ENCODE results near the gene SYT1.
A peak's percentile ranks its signal among the peaks of the same experiment; 100 is the strongest.

Gene SYT1

GRCh38 chr12:79296133-79296532 is 431.6 kb downstream of the SYT1 start:
- no peak for DNase-seq (ENCODE audit: low read depth)

- DNase-seq (ENCODE audit: low read depth) = no peak
Observed at GRCh38 chr12:79296871-79297270, 432.3 kb downstream of the SYT1 start.

- DNase-seq (ENCODE audit: low read depth) = no peak
Observed at GRCh38 chr12:79298506-79298905, 433.9 kb downstream of the SYT1 start.

GRCh38 chr12:79299447-79300198 is 435.0 kb downstream of the SYT1 start:
- DNase-seq (ENCODE audit: low read depth) = no peak

GRCh38 chr12:79300199-79300568 is 435.6 kb downstream of the SYT1 start:
- peak; percentile 81 for DNase-seq (ENCODE audit: low read depth)

GRCh38 chr12:79301181-79301580 is 436.6 kb downstream of the SYT1 start:
- peak; percentile 21 for DNase-seq (ENCODE audit: low read depth)

GRCh38 chr12:79302162-79302814 is 437.7 kb downstream of the SYT1 start:
- DNase-seq (ENCODE audit: low read depth) = no peak

GRCh38 chr12:79307340-79307739 is 442.8 kb downstream of the SYT1 start:
- DNase-seq (ENCODE audit: low read depth) = no peak

- DNase-seq (ENCODE audit: low read depth) = no peak
Observed at GRCh38 chr12:79309039-79309438, 444.5 kb downstream of the SYT1 start.

- DNase-seq (ENCODE audit: low read depth) = no peak
Observed at GRCh38 chr12:79317179-79317847, 452.7 kb downstream of the SYT1 start.

GRCh38 chr12:79322905-79323304 is 458.3 kb downstream of the SYT1 start:
- DNase-seq (ENCODE audit: low read depth) = no peak

- no peak for DNase-seq (ENCODE audit: low read depth)
Observed at GRCh38 chr12:79324571-79324970, 460.0 kb downstream of the SYT1 start.

GRCh38 chr12:79326222-79326621 is 461.6 kb downstream of the SYT1 start:
- no peak for DNase-seq (ENCODE audit: low read depth)

GRCh38 chr12:79326663-79327062 is 462.1 kb downstream of the SYT1 start:
- DNase-seq (ENCODE audit: low read depth) = no peak

- no peak for DNase-seq (ENCODE audit: low read depth)
Observed at GRCh38 chr12:79327465-79327864, 462.9 kb downstream of the SYT1 start.

GRCh38 chr12:79329933-79330332 is 465.4 kb downstream of the SYT1 start:
- DNase-seq (ENCODE audit: low read depth) = peak; percentile 64

- DNase-seq (ENCODE audit: low read depth) = peak; percentile 11
Observed at GRCh38 chr12:79331870-79332269, 467.3 kb downstream of the SYT1 start.

- no peak for DNase-seq (ENCODE audit: low read depth)
Observed at GRCh38 chr12:79333144-79333543, 468.6 kb downstream of the SYT1 start.

GRCh38 chr12:79337662-79338290 is 473.2 kb downstream of the SYT1 start:
- no peak for DNase-seq (ENCODE audit: low read depth)

- DNase-seq (ENCODE audit: low read depth) = peak; percentile 44
Observed at GRCh38 chr12:79344855-79345847, 480.6 kb downstream of the SYT1 start.

GRCh38 chr12:79347866-79348265 is 483.3 kb downstream of the SYT1 start:
- no peak for DNase-seq (ENCODE audit: low read depth)

All from amniotic epithelial cell (primary cell).